Measurements from ENCODE around the gene FOXP1. TPM values are rescaled to one million over a fixed set of nuclear protein-coding genes. Genes with fewer than 3 reads are reported as not detected.
A peak's percentile ranks its signal among the peaks of the same experiment; 100 is the strongest.

FOXP1 gene
- total RNA-seq, 4 donors from 2014 or later, result 13.2 to 46.6 (median 29.2) TPM

DNA sequence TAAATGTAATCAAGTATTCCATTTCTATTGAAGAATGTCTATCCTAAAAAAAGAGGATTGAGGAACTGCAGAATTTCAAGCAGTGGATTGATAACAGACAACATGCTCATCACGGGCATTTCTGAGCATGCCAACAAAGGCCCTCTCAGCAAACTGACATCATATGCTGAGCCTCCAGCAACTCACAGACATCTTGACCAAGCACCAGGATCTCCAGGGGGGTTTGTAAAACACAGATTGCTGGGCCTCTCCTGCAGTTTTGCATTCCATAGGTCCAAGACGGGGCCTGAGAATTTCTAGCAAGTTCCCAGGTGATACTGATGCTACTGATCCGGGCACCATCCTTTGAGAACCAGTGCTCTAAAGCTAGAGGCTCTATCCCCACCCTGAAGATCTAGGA, 85.0 kb downstream of the FOXP1 start:
- Histone ChIP-seq H3K9me3 (no peaks in the 10 kb centered on the region), H3K4me1 (peaks cover 30 to 35% of the 10 kb centered on the region in 2 donors), H3K27me3 (no peaks in the 10 kb centered on the region), H3K4me3 (no peak overlapping the region), H3K27ac (no peak overlapping the region), H3K36me3 (no peaks in the 10 kb centered on the region)
- DNase-seq (no peak), ATAC-seq (no peak)
- in situ Hi-C loops (cut with MboI; ENCODE audit: low sequenced_read_pairs in 4 of 4) (no loop called here), intact Hi-C loops (cut with DNase I; ENCODE audit: low total_unique reads) (loop anchor here (5.0 kb wide), 1 partner anchor 84 kb away; the partner anchor contains the start of gene FOXP1)
- no peak for TF ChIP-seq CTCF (IDR thresholded peaks at IDR 0.05 in 4 of 5, conservative IDR thresholded peaks at IDR 0.05 in 1 of 5)
- TF ChIP-seq POLR2A (IDR thresholded peaks at IDR 0.05), result no peak

DNA sequence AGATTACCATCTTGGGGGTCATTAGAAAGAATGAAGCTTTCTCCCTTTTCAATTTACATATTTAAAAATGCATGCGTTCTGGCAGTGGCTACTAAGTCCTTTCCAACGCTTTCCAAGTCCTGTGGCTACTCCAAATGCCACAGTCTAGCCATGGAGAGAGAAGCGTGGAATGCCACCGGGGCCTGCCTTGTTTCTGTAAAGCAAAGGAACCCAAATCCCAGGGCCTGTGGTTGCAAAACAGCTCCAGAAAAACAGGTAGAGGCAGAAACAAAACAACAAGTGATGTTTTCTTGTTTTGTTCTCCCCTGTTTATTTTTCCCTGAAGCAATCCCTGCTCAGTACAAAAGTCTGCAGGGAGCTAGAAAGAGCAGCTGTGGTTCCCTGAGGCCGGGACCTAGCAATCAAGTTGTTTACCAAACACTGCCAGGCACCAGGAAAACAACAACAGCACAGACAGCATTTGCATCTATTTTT, 85.5 kb downstream of the FOXP1 start:
- peaks cover 30 to 35% of the 10 kb centered on the region in 2 donors for H3K4me1 ChIP-seq
- peak overlapping the region in 1 of 4 donors; percentile 4 for H3K27ac ChIP-seq
- ATAC-seq (peak in 1 of 2 donors; percentile 31), DNase-seq (no peak)
- no peak overlapping the region for H3K4me3 ChIP-seq
- in situ Hi-C loops (cut with MboI; ENCODE audit: low sequenced_read_pairs in 4 of 4), result no loop called here
- TF ChIP-seq CTCF (IDR thresholded peaks at IDR 0.05 in 4 of 5, conservative IDR thresholded peaks at IDR 0.05 in 1 of 5) (no peak), POLR2A (IDR thresholded peaks at IDR 0.05) (no peak)
- no peaks in the 10 kb centered on the region for H3K27me3 ChIP-seq
- intact Hi-C loops (cut with DNase I; ENCODE audit: low total_unique reads), result loop anchor here (5.0 kb wide), 1 partner anchor 84 kb away; the partner anchor contains the start of gene FOXP1
- no peaks in the 10 kb centered on the region for H3K36me3 ChIP-seq
- no peaks in the 10 kb centered on the region for H3K9me3 ChIP-seq

DNA sequence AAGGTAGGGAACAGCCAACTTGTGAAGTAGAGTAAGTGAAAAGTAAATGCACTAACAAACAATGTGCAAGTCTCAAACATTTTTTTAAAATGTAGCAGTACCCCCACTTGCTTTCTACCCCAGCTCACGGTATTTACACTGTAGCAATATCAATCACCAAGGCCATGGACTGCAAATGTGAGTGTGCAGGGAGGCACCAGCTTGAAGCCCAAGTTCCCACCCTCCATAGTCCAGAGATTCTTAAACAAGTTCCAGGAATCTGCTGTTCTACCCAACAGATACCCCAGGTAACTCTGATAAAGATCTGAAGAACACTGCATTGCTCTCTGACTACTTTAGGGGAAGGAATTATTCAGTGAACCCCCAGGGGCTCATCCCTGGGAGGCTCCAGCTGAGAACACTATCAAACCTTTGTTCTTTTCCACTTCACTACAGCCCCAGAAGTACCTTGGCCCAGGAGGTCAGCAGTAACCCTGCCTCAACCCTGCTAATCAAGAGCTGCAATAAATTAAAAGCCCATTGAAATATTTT, 86.1 kb downstream of the FOXP1 start:
- TF ChIP-seq POLR2A (IDR thresholded peaks at IDR 0.05) (no peak), CTCF (IDR thresholded peaks at IDR 0.05 in 4 of 5, conservative IDR thresholded peaks at IDR 0.05 in 1 of 5) (no peak)
- Histone ChIP-seq H3K9me3 (no peaks in the 10 kb centered on the region), H3K4me1 (peaks cover 30 to 31% of the 10 kb centered on the region in 2 donors), H3K27ac (peak overlapping the region in 2 of 4 donors; percentile 4 to 20), H3K36me3 (no peaks in the 10 kb centered on the region), H3K27me3 (no peaks in the 10 kb centered on the region), H3K4me3 (no peak overlapping the region)
- intact Hi-C loops (cut with DNase I; ENCODE audit: low total_unique reads) (loop anchor here (5.0 kb wide), 1 partner anchor 85 kb away; the partner anchor contains the start of gene FOXP1), in situ Hi-C loops (cut with MboI; ENCODE audit: low sequenced_read_pairs in 4 of 4) (no loop called here)
- DNase-seq (no peak), ATAC-seq (no peak)

GRCh38 chr3:71495708-71496472, 87.6 kb downstream of the FOXP1 start:
- H3K27ac ChIP-seq, result peak overlapping the region in 1 of 4 donors; percentile 48
- no peaks in the 10 kb centered on the region for H3K27me3 ChIP-seq
- H3K4me1 ChIP-seq, result peaks cover 30 to 31% of the 10 kb centered on the region in 2 donors
- H3K9me3 ChIP-seq, result no peaks in the 10 kb centered on the region
- no peak for ATAC-seq
- H3K36me3 ChIP-seq, result peaks cover 0 to 4% of the 10 kb centered on the region in 2 donors
- H3K4me3 ChIP-seq, result peak overlapping the region in 1 of 4 donors; percentile 1
- DNase-seq, result no peak
- in situ Hi-C loops (cut with MboI; ENCODE audit: low sequenced_read_pairs in 4 of 4) (no loop called here), intact Hi-C loops (cut with DNase I; ENCODE audit: low total_unique reads) (loop anchor here (5.0 kb wide), 1 partner anchor 86 kb away; the partner anchor contains the start of gene FOXP1)
- TF ChIP-seq POLR2A (IDR thresholded peaks at IDR 0.05) (no peak), CTCF (IDR thresholded peaks at IDR 0.05 in 4 of 5, conservative IDR thresholded peaks at IDR 0.05 in 1 of 5) (no peak)
